ENCODE measurements around the gene MYH10.
"Not testable (repeated sequence)": the region's sequence is repeated elsewhere in the genome, so short reads cannot be mapped to it uniquely, and the experiment has no call there.

Gene MYH10

DNA sequence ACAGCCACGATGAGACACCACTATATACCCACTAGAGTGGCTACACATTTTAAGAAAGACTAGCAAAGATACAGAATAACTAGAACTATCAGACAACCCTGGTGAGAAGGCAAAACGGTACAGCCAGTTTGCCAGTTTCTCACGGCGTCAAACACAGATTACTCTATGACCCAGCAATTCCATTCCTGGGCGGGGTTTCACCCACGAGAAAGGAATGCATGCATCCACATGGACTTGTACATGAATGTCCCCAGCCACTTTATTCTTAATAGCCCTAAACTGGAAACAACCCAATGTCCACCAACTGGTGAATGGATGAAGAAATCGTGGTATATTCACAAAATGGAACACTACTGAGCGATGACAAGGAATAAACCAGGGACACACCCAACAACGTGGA lies 74.5 kb downstream of the MYH10 start:
- Histone ChIP-seq H3K4me1 (ENCODE audit: control insufficient read depth in 1 of 2, insufficient read depth in 1 of 2, low read depth in 1 of 2, low read length in 1 of 2) (no peaks in the 10 kb centered on the region), H3K27me3 (no peaks in the 10 kb centered on the region), H3K4me3 (ENCODE audit: low read depth in 1 of 2, low read length in 1 of 2) (no peak overlapping the region), H3K27ac (no peak overlapping the region), H3K36me3 (no peaks in the 10 kb centered on the region), H3K9me3 (no peaks in the 10 kb centered on the region)
- TF ChIP-seq, protein P1, sequence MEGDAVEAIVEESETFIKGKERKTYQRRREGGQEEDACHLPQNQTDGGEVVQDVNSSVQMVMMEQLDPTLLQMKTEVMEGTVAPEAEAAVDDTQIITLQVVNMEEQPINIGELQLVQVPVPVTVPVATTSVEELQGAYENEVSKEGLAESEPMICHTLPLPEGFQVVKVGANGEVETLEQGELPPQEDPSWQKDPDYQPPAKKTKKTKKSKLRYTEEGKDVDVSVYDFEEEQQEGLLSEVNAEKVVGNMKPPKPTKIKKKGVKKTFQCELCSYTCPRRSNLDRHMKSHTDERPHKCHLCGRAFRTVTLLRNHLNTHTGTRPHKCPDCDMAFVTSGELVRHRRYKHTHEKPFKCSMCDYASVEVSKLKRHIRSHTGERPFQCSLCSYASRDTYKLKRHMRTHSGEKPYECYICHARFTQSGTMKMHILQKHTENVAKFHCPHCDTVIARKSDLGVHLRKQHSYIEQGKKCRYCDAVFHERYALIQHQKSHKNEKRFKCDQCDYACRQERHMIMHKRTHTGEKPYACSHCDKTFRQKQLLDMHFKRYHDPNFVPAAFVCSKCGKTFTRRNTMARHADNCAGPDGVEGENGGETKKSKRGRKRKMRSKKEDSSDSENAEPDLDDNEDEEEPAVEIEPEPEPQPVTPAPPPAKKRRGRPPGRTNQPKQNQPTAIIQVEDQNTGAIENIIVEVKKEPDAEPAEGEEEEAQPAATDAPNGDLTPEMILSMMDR (IDR thresholded peaks at IDR 0.05), result no peak

- Histone ChIP-seq H3K4me3 (ENCODE audit: low read depth in 1 of 2, low read length in 1 of 2) (no peak overlapping the region), H3K4me1 (ENCODE audit: control insufficient read depth in 1 of 2, insufficient read depth in 1 of 2, low read depth in 1 of 2, low read length in 1 of 2) (no peaks in the 10 kb centered on the region), H3K9me3 (no peaks in the 10 kb centered on the region), H3K36me3 (no peaks in the 10 kb centered on the region), H3K27ac (no peak overlapping the region), H3K27me3 (no peaks in the 10 kb centered on the region)
- TF ChIP-seq, protein P1 (IDR thresholded peaks at IDR 0.05), result no peak
Observed at GRCh38 chr17:8555062-8555461, 75.5 kb downstream of the MYH10 start.

GRCh38 chr17:8552577-8553320 lies 77.8 kb downstream of the MYH10 start:
- Histone ChIP-seq H3K27me3 (no peaks in the 10 kb centered on the region), H3K4me1 (ENCODE audit: control insufficient read depth in 1 of 2, insufficient read depth in 1 of 2, low read depth in 1 of 2, low read length in 1 of 2) (no peaks in the 10 kb centered on the region)
- TF ChIP-seq, protein P1 (IDR thresholded peaks at IDR 0.05), result no peak

DNA sequence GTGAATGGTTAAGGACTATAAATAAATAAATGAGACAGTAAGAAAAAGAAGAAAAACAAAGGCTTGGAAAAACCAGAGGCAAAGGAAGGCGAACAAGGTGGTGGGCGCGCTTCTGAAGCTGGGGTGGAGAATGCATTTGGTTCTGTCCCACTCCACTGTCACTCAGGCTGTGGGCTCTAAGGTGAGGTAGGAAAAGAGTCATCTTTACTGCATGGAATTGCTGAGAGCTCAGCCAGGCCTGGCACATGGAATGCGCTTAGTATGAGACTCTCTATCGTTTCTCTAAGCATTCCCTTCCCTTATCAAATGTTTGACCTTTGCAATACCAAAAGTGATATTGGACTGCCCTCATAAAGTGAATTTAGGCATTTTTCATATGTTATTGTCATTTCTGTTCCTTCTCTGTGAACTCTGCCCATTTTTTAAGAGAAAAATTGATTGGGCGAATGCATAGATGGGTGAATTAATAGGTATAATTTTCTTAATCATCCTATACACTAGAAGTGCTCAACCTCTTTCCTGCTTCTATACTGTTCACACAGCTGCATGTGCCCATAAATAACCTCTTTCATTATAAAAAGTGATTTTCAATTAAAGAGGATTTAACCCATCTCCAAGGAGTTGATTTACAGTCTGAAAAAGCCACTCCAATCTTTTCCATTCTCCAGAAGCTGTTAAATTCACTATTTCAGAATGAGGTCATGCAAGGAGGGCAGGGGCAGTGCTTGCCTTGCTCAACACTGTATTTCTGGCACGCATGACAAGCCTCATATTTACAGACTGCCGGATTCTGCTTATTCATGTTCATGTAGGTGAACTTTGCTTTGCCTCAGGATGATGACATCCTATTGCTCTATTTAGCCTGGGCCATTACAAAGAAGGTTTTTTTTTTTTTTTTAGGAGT lies 87.7 kb downstream of the MYH10 start:
- H3K27ac ChIP-seq, result no peak overlapping the region
- H3K9me3 ChIP-seq, result no peaks in the 10 kb centered on the region
- no peaks in the 10 kb centered on the region for H3K4me1 ChIP-seq (ENCODE audit: control insufficient read depth in 1 of 2, insufficient read depth in 1 of 2, low read depth in 1 of 2, low read length in 1 of 2)
- H3K36me3 ChIP-seq, result no peaks in the 10 kb centered on the region
- TF ChIP-seq, protein P1 (IDR thresholded peaks at IDR 0.05), result no peak
- H3K27me3 ChIP-seq, result peaks cover 12% of the 10 kb centered on the region
- no peak overlapping the region for H3K4me3 ChIP-seq (ENCODE audit: low read depth in 1 of 2, low read length in 1 of 2)

More at GRCh38 chr17:8552577-8553320, 77.8 kb downstream of the MYH10 start:
- Histone ChIP-seq H3K27ac (no peak overlapping the region), H3K36me3 (no peaks in the 10 kb centered on the region), H3K9me3 (no peaks in the 10 kb centered on the region), H3K4me3 (ENCODE audit: low read depth in 1 of 2, low read length in 1 of 2) (no peak overlapping the region)

DNA sequence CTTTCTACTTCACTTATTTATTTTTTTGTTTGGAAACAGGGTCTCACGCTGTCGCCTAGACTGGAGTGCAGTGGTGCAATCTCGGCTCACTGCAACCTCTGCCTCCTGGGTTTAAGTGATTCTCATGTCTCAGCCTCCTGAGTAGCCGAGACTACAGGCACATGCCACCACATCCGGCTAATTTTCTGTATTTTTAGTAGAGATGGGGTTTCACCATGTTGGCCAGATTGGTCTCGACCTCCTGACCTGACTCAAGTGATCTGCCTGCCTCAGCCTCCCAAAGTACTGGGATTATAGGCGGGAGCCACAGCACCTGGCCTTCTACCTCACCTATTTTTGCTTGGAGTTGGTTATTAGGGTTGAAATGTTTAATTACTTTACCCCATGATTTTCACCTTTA lies 90.5 kb downstream of the MYH10 start:
- not testable (repeated sequence) for H3K9me3 ChIP-seq; H3K4me3 ChIP-seq (ENCODE audit: low read depth in 1 of 2, low read length in 1 of 2); H3K4me1 ChIP-seq (ENCODE audit: control insufficient read depth in 1 of 2, insufficient read depth in 1 of 2, low read depth in 1 of 2, low read length in 1 of 2); H3K36me3 ChIP-seq; H3K27ac ChIP-seq
- peaks cover 12% of the 10 kb centered on the region for H3K27me3 ChIP-seq

GRCh38 chr17:8537734-8538133 lies 92.8 kb downstream of the MYH10 start:
- Histone ChIP-seq H3K27me3 (peaks cover 18% of the 10 kb centered on the region), H3K27ac (no peak overlapping the region), H3K36me3 (no peaks in the 10 kb centered on the region), H3K4me3 (ENCODE audit: low read depth in 1 of 2, low read length in 1 of 2) (no peak overlapping the region), H3K4me1 (ENCODE audit: control insufficient read depth in 1 of 2, insufficient read depth in 1 of 2, low read depth in 1 of 2, low read length in 1 of 2) (no peaks in the 10 kb centered on the region), H3K9me3 (no peaks in the 10 kb centered on the region)
- TF ChIP-seq, protein P1 (IDR thresholded peaks at IDR 0.05), result no peak

Data from neutrophil (primary cell).